D721Med (cell line): ENCODE measurements around the gene PLA2G6.
"Not testable (repeated sequence)": the region's sequence is repeated elsewhere in the genome, so short reads cannot be mapped to it uniquely, and the experiment has no call there.

Experiments used
- DNase-seq: peaks from one replicate; pipeline ENCODE4 v3.0.0; 2011; ENCODE audit warnings: low spot score; ENCODE audit not compliant: insufficient read length
- FAIRE-seq: peaks from 2 replicates; lab custom pipeline; 2011; peaks lifted over from hg19 to GRCh38; lab: Jason Lieb, UNC
- TF ChIP-seq, protein P1 (sequence below): IDR thresholded peaks from 2 replicates; pipeline ENCODE4 v1.5.1; 2012; ENCODE audit warnings: mild to moderate bottlenecking, control low read depth; ENCODE audit not compliant: insufficient read depth; ENCODE audit errors: missing control alignments

PLA2G6 gene

DNA sequence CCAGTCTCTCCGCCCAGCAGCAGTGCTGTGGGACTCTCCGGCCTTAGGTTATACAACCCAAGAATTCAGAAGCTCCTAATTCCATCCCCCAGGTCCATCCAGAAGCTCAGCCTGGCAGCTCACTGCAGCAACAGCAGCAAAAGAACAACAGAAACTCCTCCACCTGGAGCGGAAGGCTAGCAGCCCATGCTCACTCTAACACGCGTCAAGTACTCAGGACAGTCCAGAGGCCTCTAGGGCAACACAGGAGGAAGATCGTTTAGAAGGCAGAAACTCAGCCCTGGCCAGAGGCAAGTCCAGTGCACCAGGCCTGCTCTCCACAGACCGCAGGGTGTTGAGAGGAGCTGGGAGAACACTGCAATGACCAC is 17.1 kb downstream of the PLA2G6 start:
- TF ChIP-seq, protein P1, sequence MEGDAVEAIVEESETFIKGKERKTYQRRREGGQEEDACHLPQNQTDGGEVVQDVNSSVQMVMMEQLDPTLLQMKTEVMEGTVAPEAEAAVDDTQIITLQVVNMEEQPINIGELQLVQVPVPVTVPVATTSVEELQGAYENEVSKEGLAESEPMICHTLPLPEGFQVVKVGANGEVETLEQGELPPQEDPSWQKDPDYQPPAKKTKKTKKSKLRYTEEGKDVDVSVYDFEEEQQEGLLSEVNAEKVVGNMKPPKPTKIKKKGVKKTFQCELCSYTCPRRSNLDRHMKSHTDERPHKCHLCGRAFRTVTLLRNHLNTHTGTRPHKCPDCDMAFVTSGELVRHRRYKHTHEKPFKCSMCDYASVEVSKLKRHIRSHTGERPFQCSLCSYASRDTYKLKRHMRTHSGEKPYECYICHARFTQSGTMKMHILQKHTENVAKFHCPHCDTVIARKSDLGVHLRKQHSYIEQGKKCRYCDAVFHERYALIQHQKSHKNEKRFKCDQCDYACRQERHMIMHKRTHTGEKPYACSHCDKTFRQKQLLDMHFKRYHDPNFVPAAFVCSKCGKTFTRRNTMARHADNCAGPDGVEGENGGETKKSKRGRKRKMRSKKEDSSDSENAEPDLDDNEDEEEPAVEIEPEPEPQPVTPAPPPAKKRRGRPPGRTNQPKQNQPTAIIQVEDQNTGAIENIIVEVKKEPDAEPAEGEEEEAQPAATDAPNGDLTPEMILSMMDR, result no peak
- FAIRE-seq (no peak), DNase-seq (no peak)

DNA sequence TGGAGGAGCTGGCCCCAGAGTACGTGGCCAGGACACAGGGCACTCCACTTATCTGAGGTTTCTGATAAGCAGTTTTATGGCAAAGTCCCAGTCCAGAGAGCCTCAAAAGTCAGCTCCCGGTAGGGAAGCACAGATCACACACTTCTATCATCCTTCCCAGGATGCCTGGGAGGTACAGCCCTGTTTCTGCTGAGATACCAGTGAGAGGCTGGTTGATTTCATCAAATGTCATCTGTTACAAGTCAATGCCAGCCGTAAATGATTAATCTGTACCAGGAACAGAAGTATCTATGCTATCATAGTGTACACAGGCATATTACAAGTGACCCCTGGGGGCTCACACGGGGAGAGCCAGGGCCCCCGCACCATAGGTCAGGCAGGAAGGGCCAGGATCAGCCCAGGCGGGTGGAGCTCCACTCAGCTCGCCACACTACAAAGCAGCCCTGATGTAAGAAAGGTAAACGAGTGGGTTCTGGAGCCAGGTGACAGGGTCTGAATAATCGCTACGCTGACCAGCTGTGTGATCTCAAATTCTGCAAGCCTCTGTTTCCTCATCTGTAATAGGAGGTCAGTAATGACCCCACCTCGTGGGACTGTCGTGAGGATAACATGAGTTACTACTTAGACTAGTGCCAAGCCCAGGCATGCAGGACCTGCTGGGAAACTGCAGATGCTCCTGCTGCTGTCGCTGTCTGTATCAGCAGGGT is 17.6 kb downstream of the PLA2G6 start:
- DNase-seq (no peak), FAIRE-seq (no peak)

DNA sequence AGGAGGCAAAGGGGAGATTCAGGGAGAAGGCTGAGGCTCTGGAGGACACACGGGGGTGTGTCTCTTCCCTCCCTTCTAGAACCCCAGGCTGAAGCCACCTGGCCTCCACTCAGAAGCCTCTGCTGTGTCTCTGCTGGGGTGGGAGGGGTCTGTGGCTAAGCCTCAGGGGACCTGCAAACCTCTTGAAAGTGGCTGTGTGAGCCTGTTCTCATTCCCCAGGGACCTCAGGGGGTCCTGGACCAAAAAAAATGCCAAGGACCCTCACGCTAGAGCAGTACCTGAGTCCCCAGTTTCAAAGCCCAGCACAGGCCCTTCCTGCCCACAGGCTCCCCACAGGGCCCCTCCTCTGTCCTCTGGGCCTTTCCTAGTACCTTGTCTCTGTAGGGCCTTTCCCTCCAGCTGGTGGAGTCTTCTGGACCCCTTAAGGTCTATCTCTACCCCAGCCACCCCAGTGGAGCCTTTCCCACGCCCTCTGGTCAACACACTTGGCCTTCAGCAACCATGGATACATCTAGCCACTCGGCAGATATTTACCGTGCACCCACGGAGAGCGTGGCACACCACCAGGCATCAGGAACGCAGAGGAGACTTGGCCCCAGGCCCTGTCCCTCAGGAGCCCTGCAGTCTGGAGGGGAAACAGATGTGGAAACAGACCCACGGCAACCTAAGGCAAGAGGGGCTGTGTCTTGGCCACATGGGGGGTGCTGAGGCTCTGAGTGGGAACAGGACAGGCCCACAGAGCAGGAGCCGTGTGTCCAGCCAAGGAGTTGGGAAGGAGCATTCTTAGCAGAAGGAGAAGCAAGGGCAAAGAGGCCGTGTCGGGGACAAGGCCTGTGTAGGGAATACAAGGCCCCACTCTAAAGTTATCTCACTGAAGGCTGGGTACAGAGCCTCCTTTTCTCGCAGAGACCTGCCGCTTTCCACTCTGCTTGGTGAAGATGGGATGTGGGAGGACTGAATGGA is 18.5 kb downstream of the PLA2G6 start:
- no peak for FAIRE-seq
- TF ChIP-seq, protein P1, result no peak

More for the DNA sequence above, 17.6 kb downstream of the PLA2G6 start:
- TF ChIP-seq, protein P1, result no peak

DNA sequence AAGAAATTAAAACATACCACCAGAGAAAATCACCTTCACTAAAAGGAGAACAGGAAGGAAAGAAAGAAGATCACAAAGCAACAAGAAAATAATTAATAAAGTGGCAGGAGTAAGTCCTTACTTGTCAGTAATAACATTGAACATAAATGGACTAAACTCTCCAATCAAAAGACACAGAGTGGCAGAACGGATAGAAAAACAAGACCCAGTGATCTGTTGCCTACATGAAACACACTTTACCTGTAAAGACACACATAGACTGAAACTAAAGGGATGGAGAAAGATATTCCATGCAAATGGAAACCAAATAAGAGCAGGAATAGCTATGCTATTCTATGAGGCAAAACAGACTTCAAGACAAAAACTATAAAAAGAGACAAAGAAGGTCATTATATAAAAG is 25.9 kb downstream of the PLA2G6 start:
- TF ChIP-seq, protein P1, result no peak
- DNase-seq, result no peak
- FAIRE-seq, result no peak

More for the DNA sequence above, 18.5 kb downstream of the PLA2G6 start:
- no peak for DNase-seq

DNA sequence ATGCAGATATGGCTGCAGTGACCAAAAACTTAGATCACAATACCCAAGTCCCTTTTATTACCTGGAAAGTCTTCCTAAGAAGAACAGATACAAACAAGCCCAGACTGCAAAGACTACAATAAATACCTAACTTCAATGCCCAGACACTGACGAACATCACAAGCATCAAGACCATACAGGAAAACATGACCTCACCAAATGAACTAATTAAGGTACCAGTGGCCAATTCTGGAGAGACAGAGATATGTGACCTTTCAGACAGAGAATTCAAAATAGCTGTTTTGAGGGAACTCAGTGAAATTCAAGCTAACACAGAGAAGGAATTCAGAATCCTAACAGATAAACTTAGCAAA is 27.1 kb downstream of the PLA2G6 start:
- DNase-seq, FAIRE-seq: not testable (repeated sequence)
- TF ChIP-seq, protein P1, result peak; percentile 38

DNA sequence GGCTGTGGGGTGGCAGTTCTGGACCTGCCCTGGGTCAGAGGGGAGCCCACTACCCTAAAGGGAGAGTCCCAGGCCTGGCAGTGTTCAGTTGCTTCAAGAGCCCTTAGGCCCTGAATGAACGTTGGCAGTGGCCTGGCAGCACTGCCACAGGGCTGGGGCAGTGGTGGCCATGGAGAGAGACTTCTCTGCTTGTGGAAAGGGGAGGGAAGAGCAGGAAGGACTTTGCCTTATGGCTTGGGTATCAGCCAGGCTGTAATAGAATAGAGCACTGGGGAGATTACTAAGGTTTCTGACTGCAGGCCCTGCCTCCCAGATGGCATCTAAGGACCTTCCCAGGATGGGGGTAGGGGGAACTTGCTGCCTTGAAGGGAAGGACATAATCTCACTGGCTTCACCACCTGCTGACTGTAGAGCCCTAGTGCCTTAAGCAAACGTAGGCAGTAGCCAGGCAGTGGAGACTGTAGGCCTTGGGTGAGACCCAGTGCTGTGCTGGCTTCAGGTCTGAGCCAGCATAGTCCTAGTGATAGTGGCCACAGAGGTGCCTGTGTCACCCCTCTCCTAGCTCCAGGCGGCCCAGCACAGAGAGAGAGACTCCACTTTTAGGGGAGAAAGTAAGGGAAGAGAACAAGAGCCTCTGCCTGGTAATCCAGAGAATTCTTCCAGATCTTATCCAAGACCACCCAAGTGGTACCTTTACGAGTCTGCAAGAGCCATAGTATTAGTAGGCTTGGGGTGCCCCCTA is 27.6 kb downstream of the PLA2G6 start:
- no peak for DNase-seq

More for the DNA sequence above, 27.6 kb downstream of the PLA2G6 start:
- TF ChIP-seq, protein P1, result no peak
- no peak for FAIRE-seq
